ENCODE measurements around the gene NTM. TPM values are rescaled to one million over a fixed set of nuclear protein-coding genes. Genes with fewer than 3 reads are reported as not detected.

NTM gene
- total and polyA plus RNA-seq, 8 donors: 0.04 to 4.4 (median 0.50) TPM

- no peaks in the 10 kb centered on the region for H3K9me3 ChIP-seq
- H3K36me3 ChIP-seq: no peaks in the 10 kb centered on the region
- intact Hi-C loops (cut with DNase I): no loop called here
- no peak for ATAC-seq
- H3K4me1 ChIP-seq: no peaks in the 10 kb centered on the region
- no peak overlapping the region for H3K4me3 ChIP-seq
- H3K27me3 ChIP-seq: no peaks in the 10 kb centered on the region
- FAIRE-seq: no peak
- WGBS, 2 donors: 65 to 73% methylated on average over 3 of the region's 3 CpGs
- DNase-seq: no peak
- TF ChIP-seq CTCF (IDR thresholded peaks at IDR 0.05): no peak
- H3K27ac ChIP-seq: no peak overlapping the region
Observed at GRCh38 chr11:131457163-131457562, 86.7 kb downstream of the NTM start.

- no peak overlapping the region for H3K4me3 ChIP-seq
- H3K36me3 ChIP-seq: no peaks in the 10 kb centered on the region
- FAIRE-seq (no peak), ATAC-seq (no peak), DNase-seq (no peak)
- no peak overlapping the region for H3K27ac ChIP-seq
- intact Hi-C loops (cut with DNase I): no loop called here
- 42 to 61% methylated on average over 3 of the region's 3 CpGs for WGBS, 2 donors
- H3K27me3 ChIP-seq: no peaks in the 10 kb centered on the region
- H3K9me3 ChIP-seq: no peaks in the 10 kb centered on the region
- H3K4me1 ChIP-seq: no peaks in the 10 kb centered on the region
- no peak for TF ChIP-seq CTCF (IDR thresholded peaks at IDR 0.05)
Observed at GRCh38 chr11:131458421-131458820, 88.0 kb downstream of the NTM start.

- 89 to 96% methylated on average over 2 of the region's 2 CpGs for WGBS, 2 donors
- no peak for DNase-seq
- TF ChIP-seq CTCF (IDR thresholded peaks at IDR 0.05): no peak
- H3K4me1 ChIP-seq: no peaks in the 10 kb centered on the region
- H3K27ac ChIP-seq: no peak overlapping the region
- no peaks in the 10 kb centered on the region for H3K36me3 ChIP-seq
- H3K4me3 ChIP-seq: no peak overlapping the region
- intact Hi-C loops (cut with DNase I): no loop called here
- no peaks in the 10 kb centered on the region for H3K27me3 ChIP-seq
- H3K9me3 ChIP-seq: no peaks in the 10 kb centered on the region
- ATAC-seq: no peak
- FAIRE-seq: no peak
Observed at GRCh38 chr11:131460931-131461330, 90.5 kb downstream of the NTM start.

- intact Hi-C loops (cut with DNase I): no loop called here
- FAIRE-seq (no peak), DNase-seq (no peak), ATAC-seq (no peak)
- H3K4me1 ChIP-seq: no peaks in the 10 kb centered on the region
- no peak for TF ChIP-seq CTCF (IDR thresholded peaks at IDR 0.05)
- WGBS, 2 donors: 80 to 94% methylated on average over 1 of the region's 1 CpG
- H3K9me3 ChIP-seq: no peaks in the 10 kb centered on the region
- no peak overlapping the region for H3K4me3 ChIP-seq
- no peaks in the 10 kb centered on the region for H3K27me3 ChIP-seq
- H3K27ac ChIP-seq: no peak overlapping the region
- H3K36me3 ChIP-seq: no peaks in the 10 kb centered on the region
Observed at GRCh38 chr11:131462622-131463021, 92.2 kb downstream of the NTM start.

- Histone ChIP-seq H3K36me3 (no peaks in the 10 kb centered on the region), H3K4me1 (no peaks in the 10 kb centered on the region), H3K27ac (no peak overlapping the region), H3K9me3 (no peaks in the 10 kb centered on the region), H3K4me3 (no peak overlapping the region), H3K27me3 (no peaks in the 10 kb centered on the region)
- FAIRE-seq: no peak
- no peak for ATAC-seq
- no peak for DNase-seq
- 86 to 96% methylated on average over 6 of the region's 6 CpGs for WGBS, 2 donors
- intact Hi-C loops (cut with DNase I): no loop called here
- no peak for TF ChIP-seq CTCF (IDR thresholded peaks at IDR 0.05)
Observed at GRCh38 chr11:131463162-131463561, 92.7 kb downstream of the NTM start.
